OCI-LY1 (cell line): Measurements from ENCODE around the gene CPNE8.

Experiments
- H2AFZ ChIP-seq: fragments of 200-600 bp; sonication (generic), shearing (Covaris generic); 2 replicates; pipeline ENCODE4 v1.6.0; 2014; ENCODE audit warnings: antibody characterized with exemption, mild to moderate bottlenecking, low read length
- H3F3A ChIP-seq: fragments of 200-600 bp; sonication (generic), shearing (Covaris generic); 2 replicates; pipeline ENCODE4 v1.6.0; 2014; ENCODE audit warnings: mild to moderate bottlenecking, antibody characterized with exemption, low read length, moderate library complexity; ENCODE audit not compliant: insufficient read depth
- H3K27ac ChIP-seq: fragments of 200-600 bp; sonication (generic); 2 replicates; pipeline ENCODE4 v1.5.1; 2014; ENCODE audit warnings: low read length, mixed run types, mild to moderate bottlenecking, low read depth; ENCODE audit not compliant: poor library complexity, severe bottlenecking
- H3K27me3 ChIP-seq: fragments of 200-600 bp; sonication (generic); 2 replicates; pipeline ENCODE4 v1.6.0; 2014; ENCODE audit warnings: antibody characterized with exemption, mild to moderate bottlenecking, low read length, moderate library complexity; ENCODE audit not compliant: insufficient read depth
- H3K36me3 ChIP-seq: fragments of 200-600 bp; sonication (generic); 2 replicates; pipeline ENCODE4 v1.6.1; 2014; ENCODE audit warnings: mild to moderate bottlenecking, antibody characterized with exemption, low read length, moderate library complexity, mixed read lengths; ENCODE audit not compliant: insufficient read depth
- H3K4me1 ChIP-seq: fragments of 200-600 bp; sonication (generic); 2 replicates; pipeline ENCODE4 v1.5.1; 2014; ENCODE audit warnings: mild to moderate bottlenecking, low read length, moderate library complexity; ENCODE audit not compliant: insufficient read depth, severe bottlenecking
- H3K4me2 ChIP-seq: fragments of 200-600 bp; sonication (generic), shearing (Covaris generic); 2 replicates; pipeline ENCODE4 v1.6.1; 2014; ENCODE audit warnings: low read length
- H3K4me3 ChIP-seq: fragments of 200-600 bp; sonication (generic); 2 replicates; pipeline ENCODE4 v1.5.1; 2014; ENCODE audit warnings: low read length, low read depth, mild to moderate bottlenecking, mixed read lengths; ENCODE audit not compliant: poor library complexity, severe bottlenecking
- H3K79me2 ChIP-seq: fragments of 200-600 bp; shearing (Covaris generic); 2 replicates; pipeline ENCODE4 v1.6.1; 2016; ENCODE audit warnings: mixed run types, low read length, mixed read lengths; ENCODE audit not compliant: insufficient read depth
- H3K9ac ChIP-seq: fragments of 200-600 bp; sonication (generic), shearing (Covaris generic); 2 replicates; pipeline ENCODE4 v1.6.1; 2014; ENCODE audit warnings: mild to moderate bottlenecking, low read length, mixed read lengths
- H3K9me2 ChIP-seq: fragments of 200-600 bp; sonication (generic), shearing (Covaris generic); 2 replicates; pipeline ENCODE4 v1.6.1; 2014; ENCODE audit warnings: low read depth, mild to moderate bottlenecking, low read length, mixed read lengths
- H3K9me3 ChIP-seq: fragments of 200-600 bp; shearing (Covaris generic); 2 replicates; pipeline ENCODE4 v1.6.1; 2014; ENCODE audit warnings: low read length, mixed read lengths
- H4K20me1 ChIP-seq: fragments of 200-600 bp; sonication (generic), shearing (Covaris generic); 2 replicates; pipeline ENCODE4 v1.6.0; 2016; ENCODE audit warnings: mild to moderate bottlenecking, low read length; ENCODE audit not compliant: insufficient read depth
- EZH2 ChIP-seq: fragments of 200-600 bp; sonication (generic), shearing (Covaris generic); IDR thresholded peaks from 2 replicates; pipeline ENCODE4 v1.8.0; 2017; ENCODE audit warnings: borderline replicate concordance, mixed run types, mild to moderate bottlenecking, antibody characterized with exemption, low read length, moderate library complexity, mixed read lengths
- TF ChIP-seq, protein P1 (sequence below): fragments of 200-600 bp; sonication (generic), shearing (Covaris generic); IDR thresholded peaks from 2 replicates; pipeline ENCODE4 v1.5.1; 2017; ENCODE audit warnings: mild to moderate bottlenecking, antibody characterized with exemption, low read length, moderate library complexity, mixed read lengths

Gene CPNE8

DNA sequence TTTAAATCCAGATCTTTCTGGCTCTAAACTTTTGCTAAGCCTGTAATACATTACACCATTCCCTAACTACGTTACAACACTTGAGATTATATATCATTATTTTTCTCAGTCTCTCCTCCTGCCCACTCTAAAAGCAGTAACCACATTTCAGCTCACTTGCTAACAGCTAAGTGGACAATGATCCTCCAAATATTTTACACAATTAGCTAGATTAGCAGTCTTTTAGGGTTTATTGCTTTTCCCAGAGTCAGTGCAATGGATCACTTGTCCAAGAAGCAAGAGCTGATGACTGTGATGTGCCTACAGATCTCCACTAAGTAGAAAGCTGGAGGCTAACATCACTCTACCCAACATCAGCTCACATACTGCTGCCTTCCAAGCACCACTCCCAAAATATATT, 17.6 kb downstream of the CPNE8 start:
- TF ChIP-seq, protein P1, sequence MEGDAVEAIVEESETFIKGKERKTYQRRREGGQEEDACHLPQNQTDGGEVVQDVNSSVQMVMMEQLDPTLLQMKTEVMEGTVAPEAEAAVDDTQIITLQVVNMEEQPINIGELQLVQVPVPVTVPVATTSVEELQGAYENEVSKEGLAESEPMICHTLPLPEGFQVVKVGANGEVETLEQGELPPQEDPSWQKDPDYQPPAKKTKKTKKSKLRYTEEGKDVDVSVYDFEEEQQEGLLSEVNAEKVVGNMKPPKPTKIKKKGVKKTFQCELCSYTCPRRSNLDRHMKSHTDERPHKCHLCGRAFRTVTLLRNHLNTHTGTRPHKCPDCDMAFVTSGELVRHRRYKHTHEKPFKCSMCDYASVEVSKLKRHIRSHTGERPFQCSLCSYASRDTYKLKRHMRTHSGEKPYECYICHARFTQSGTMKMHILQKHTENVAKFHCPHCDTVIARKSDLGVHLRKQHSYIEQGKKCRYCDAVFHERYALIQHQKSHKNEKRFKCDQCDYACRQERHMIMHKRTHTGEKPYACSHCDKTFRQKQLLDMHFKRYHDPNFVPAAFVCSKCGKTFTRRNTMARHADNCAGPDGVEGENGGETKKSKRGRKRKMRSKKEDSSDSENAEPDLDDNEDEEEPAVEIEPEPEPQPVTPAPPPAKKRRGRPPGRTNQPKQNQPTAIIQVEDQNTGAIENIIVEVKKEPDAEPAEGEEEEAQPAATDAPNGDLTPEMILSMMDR, result no peak
- no peak for TF ChIP-seq EZH2
- Histone ChIP-seq H3K4me1 (no peaks in the 10 kb centered on the region), H2AFZ (no peak overlapping the region), H3K79me2 (no peaks in the 10 kb centered on the region), H3K27ac (no peak overlapping the region), H3K9ac (no peak overlapping the region), H3K27me3 (no peaks in the 10 kb centered on the region), H4K20me1 (no peaks in the 10 kb centered on the region), H3F3A (no peaks in the 10 kb centered on the region), H3K4me3 (no peak overlapping the region), H3K9me2 (no peaks in the 10 kb centered on the region), H3K9me3 (no peaks in the 10 kb centered on the region), H3K4me2 (no peak overlapping the region), H3K36me3 (no peaks in the 10 kb centered on the region)

DNA sequence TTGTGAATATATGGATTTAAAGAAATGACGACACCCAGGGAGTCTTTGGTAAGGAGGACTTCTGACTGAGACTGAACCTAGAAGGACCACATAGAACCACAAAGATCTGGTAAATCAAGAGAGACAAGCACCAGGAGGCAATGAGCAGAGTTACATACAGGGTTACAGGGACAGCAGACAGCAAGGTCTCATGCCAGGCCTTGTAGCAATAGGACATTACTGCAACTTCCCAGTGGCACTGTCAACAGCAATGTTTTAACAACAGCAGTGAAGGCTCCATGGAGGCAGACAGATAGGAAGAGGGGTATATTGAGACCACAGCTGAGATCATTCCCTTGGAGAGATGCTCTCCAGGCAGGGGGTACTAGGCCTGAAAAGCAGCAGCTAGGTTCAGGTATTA, 18.5 kb downstream of the CPNE8 start:
- Histone ChIP-seq H2AFZ (no peak overlapping the region), H3K27ac (no peak overlapping the region), H4K20me1 (no peaks in the 10 kb centered on the region), H3K9me2 (no peaks in the 10 kb centered on the region), H3K79me2 (no peaks in the 10 kb centered on the region), H3F3A (no peaks in the 10 kb centered on the region), H3K4me3 (no peak overlapping the region), H3K4me2 (no peak overlapping the region), H3K4me1 (no peaks in the 10 kb centered on the region), H3K27me3 (no peaks in the 10 kb centered on the region), H3K9ac (no peak overlapping the region), H3K9me3 (no peaks in the 10 kb centered on the region), H3K36me3 (no peaks in the 10 kb centered on the region)
- no peak for TF ChIP-seq EZH2
- TF ChIP-seq, protein P1, result no peak

DNA sequence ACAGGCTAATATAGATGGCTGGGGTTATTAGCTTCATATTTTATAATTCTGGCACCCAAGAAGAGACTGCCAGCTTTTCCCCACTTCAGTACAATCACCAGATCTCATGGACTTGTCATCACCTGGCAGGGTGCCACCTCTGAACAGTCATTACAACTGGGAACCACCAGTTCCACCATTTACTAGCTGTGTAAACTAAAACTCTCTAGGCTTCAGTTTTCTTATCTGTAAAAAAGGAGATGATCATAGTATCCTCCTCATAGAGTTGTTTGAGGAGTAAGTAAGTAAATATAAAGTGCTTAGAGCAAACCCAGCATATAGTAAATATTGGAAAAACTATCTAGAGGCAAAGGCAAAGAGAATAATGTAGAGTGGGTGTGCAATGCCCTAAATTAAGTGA, 19.3 kb downstream of the CPNE8 start:
- Histone ChIP-seq H3K9me3 (no peaks in the 10 kb centered on the region), H3K27ac (no peak overlapping the region), H3K36me3 (no peaks in the 10 kb centered on the region), H3K27me3 (no peaks in the 10 kb centered on the region), H3K4me2 (no peak overlapping the region), H3K4me1 (no peaks in the 10 kb centered on the region), H3F3A (no peaks in the 10 kb centered on the region), H3K9ac (no peak overlapping the region), H3K4me3 (no peak overlapping the region), H3K79me2 (no peaks in the 10 kb centered on the region), H2AFZ (no peak overlapping the region), H3K9me2 (no peaks in the 10 kb centered on the region), H4K20me1 (no peaks in the 10 kb centered on the region)
- TF ChIP-seq, protein P1, result no peak
- TF ChIP-seq EZH2, result no peak
